NCI-H2107 treated with DMSO at 0.1 percent for 48 hours (cell line): Measurements from ENCODE around the gene HTRA2.
"Not testable (repeated sequence)": the region's sequence is repeated elsewhere in the genome, so short reads cannot be mapped to it uniquely, and the experiment has no call there.

ENCODE experiments used
- DNase-seq: peaks from one replicate; lab custom pipeline; 2025; ENCODE audit not compliant: unreplicated experiment; lab: John Stamatoyannopoulos, UW

Gene HTRA2

GRCh38 chr2:74559912-74560311 is 30.2 kb downstream of the HTRA2 start:
- no peak for DNase-seq

- DNase-seq: no peak
Observed at GRCh38 chr2:74560591-74560990, 30.9 kb downstream of the HTRA2 start.

GRCh38 chr2:74561022-74561421 is 31.3 kb downstream of the HTRA2 start:
- DNase-seq: not testable (repeated sequence)

- DNase-seq: no peak
Observed at GRCh38 chr2:74562126-74562775, 32.5 kb downstream of the HTRA2 start.

GRCh38 chr2:74564222-74564621 is 34.5 kb downstream of the HTRA2 start:
- no peak for DNase-seq

- DNase-seq: no peak
Observed at GRCh38 chr2:74566076-74566753, 36.5 kb downstream of the HTRA2 start.

- no peak for DNase-seq
Observed at GRCh38 chr2:74566754-74567085, 37.0 kb downstream of the HTRA2 start.

- no peak for DNase-seq
Observed at GRCh38 chr2:74567881-74568280, 38.1 kb downstream of the HTRA2 start.

- no peak for DNase-seq
Observed at GRCh38 chr2:74569686-74570085, 40.0 kb downstream of the HTRA2 start.

GRCh38 chr2:74571058-74571457 is 41.3 kb downstream of the HTRA2 start:
- no peak for DNase-seq

- no peak for DNase-seq
Observed at GRCh38 chr2:74572178-74572925, 42.6 kb downstream of the HTRA2 start.

GRCh38 chr2:74573747-74574562 is 44.2 kb downstream of the HTRA2 start:
- DNase-seq: no peak

- no peak for DNase-seq
Observed at GRCh38 chr2:74575320-74575719, 45.6 kb downstream of the HTRA2 start.

- peak; percentile 53 for DNase-seq
Observed at GRCh38 chr2:74576211-74576862, 46.6 kb downstream of the HTRA2 start.

- no peak for DNase-seq
Observed at GRCh38 chr2:74576863-74577229, 47.1 kb downstream of the HTRA2 start.

- no peak for DNase-seq
Observed at GRCh38 chr2:74577448-74577847, 47.7 kb downstream of the HTRA2 start.

- DNase-seq: no peak
Observed at GRCh38 chr2:74578408-74578807, 48.7 kb downstream of the HTRA2 start.

GRCh38 chr2:74581463-74581862 is 51.7 kb downstream of the HTRA2 start:
- DNase-seq: no peak

GRCh38 chr2:74582184-74582583 is 52.5 kb downstream of the HTRA2 start:
- no peak for DNase-seq
